GM19438 (cell line): ENCODE results near the gene CLNK.

ENCODE experiments used
- ATAC-seq: cut with Tn5 transposase; IDR thresholded peaks from one replicate; pipeline ENCODE4 v1.9.1; 2021; ENCODE audit warnings: low read depth; ENCODE audit not compliant: unreplicated experiment

The CLNK gene

DNA sequence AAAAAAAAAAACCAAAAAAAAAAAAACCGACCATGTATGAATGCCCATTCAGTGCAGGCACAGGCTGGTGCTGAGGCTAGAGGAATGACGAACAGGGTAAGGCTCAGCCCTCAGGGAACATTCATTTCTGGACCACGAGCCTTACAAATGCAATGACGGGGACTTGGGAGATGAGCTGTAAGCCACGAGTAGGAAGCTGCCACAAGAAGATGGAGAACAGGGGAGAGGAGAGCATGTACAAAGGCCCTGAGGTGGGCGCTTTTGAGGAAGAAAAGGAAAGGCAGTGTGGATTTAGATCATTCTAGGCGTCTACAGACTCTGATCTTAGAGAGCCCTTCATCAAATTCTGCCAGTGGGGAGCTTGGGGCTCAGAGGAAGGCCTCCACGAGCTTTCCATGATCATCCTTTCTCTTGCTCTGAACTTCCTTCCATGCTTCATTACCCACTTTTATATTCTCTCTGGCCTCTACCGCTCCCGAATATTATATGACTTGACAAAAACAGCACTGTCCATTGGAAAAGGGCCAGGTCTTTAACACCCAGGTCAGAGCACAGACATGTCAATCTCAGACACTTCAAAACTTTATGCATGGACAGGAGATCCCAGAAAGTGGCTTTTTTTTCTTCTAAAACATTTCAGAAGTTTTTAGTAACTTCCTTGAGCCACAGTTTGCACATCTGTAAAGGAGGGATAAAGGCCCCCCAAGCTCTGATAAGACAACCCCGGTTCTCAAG, 224.1 kb downstream of the CLNK start:
- ATAC-seq = no peak

DNA sequence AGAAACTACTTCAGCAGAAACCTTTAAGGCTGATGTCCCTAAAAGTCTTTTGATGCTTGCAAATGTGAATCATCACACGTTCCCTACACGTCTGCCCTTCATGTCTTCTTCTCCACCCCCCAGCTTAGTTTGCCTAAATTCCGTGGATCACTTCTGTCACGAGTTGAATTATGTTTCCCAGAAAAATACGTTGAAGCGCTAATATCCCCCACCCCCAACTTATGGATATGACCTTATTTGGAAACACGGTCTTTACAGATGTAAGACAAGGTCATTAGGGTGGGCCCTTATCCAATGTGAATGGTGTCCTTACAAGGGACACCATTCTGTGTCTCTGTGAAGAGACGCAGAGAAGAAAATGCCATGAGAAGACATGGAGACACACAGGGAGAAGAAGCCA, 225.3 kb downstream of the CLNK start:
- no peak for ATAC-seq

GRCh38 chr4:10458177-10458576, 226.4 kb downstream of the CLNK start:
- ATAC-seq = no peak

- peak; percentile 70 for ATAC-seq
Measured at GRCh38 chr4:10457255-10457801, 227.2 kb downstream of the CLNK start, which contains the start of gene ZNF518B. ZNF518B (minus strand) TSS chr4:10457426; CDS start chr4:10446328, 11,098 bp downstream.

DNA sequence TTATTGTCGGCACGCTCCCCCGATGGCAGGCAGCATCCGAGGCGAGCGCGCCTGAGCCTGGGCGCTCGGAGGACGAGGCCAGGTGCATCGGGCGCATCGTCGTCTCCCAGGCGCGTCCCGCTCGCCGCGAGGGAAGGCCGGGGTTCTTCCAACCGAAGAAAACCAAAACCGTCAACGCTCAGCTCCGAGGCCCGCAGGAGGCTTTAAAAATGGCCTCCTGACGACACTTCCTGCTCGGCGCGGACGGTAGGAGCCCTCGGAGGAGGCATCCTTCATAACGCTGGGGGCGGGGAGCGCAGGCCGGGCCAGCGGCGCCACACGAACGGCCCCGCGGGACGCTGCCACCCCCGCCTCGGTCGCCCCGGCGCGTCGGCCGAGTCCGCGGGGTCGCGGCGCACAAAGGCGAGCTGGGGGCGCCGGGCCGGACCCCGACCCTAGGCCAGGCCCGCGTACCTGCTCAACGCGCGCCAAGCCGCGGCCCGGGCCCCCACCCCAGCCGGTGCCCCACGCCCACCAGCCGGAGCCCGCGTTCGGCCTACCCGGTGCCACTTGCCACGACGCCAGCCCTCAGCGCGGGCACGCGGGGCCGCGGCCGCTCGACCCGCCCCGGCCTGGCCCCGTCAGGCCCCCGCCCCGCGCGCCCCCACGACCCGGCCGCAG, 227.8 kb downstream of the CLNK start:
- peak; percentile 55 for ATAC-seq

GRCh38 chr4:10456260-10456594, 228.3 kb downstream of the CLNK start:
- no peak for ATAC-seq

DNA sequence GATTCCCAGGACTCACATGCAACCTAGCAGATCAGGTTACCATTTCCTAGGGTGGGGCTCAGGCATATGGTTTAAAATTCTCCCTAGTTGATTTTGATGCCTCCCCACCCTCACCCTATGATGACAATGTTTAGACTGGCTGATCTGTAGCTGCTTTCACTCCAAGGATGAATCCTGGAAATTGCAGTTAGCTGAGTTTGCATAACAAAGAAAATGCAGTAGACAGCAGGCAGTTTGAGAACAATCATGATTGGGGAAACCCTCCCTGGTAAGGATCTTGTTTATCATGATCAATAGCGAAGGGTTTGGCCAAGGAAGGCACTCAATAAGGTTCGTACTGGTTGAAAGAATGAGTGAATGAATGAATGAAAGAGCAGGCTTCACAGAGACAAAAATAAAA, 229.4 kb downstream of the CLNK start:
- no peak for ATAC-seq

- no peak for ATAC-seq
Measured at GRCh38 chr4:10454726-10455125, 229.8 kb downstream of the CLNK start.

GRCh38 chr4:10454121-10454520, 230.4 kb downstream of the CLNK start:
- ATAC-seq = no peak

DNA sequence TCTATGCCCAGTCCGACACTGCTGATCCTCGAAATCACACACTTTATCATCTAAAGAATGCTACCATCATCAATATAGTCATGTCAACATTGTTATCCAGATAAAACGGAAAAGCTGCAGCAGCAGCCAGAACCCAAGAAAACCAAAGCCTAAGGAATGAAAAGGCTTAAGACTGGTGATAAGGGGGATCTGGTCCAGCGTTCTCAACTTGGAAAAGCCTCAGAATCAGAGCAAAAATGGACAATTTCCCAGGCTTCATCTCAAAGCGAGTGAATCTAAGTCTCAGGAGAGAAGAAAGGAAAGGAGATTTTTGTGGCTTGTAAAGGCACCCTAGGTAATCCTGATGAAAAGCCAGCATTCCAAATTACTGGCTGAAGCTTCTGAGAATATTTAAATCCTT, 235.6 kb downstream of the CLNK start:
- ATAC-seq = no peak

DNA sequence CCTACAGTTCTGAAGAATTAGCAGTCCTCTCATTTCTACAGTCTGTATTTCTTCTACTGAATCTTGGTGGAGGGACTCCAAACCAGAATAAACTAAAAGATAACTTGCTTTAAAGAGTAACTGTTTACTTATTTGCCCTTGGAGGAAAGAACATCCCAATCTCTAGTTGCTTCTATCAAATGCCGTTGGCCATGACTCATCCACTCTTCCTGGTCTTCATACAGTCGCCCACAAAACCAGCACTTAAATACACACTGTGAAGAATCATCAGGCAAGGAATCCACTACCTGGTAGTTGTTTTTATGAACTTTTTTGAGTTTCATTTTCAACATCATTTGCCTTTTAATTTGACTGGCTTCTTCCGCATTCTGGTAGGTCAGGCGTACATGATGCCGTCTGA, 241.6 kb downstream of the CLNK start:
- no peak for ATAC-seq

DNA sequence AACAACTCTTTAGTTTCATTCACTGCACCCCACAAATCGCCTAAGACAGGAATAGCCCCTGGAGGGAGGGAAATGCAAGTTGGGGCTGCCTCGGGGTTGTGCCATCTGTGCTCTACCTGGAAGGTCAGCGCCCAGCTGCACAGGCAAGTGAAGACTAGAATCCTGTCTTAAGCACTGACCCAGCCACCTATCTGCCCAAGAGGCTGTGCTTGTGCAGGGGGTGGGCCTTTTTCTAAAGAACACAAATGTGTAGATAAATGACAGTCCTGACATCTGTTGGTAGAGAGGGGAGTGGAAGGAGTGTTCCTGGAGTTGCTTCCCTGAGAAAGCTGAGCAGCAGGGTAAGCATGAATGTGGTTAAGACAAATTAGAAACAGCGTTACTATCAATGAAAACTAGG, 243.1 kb downstream of the CLNK start:
- ATAC-seq = no peak

- no peak for ATAC-seq
Measured at GRCh38 chr4:10438924-10439323, 245.6 kb downstream of the CLNK start.

- ATAC-seq = no peak
Measured at GRCh38 chr4:10437735-10438134, 246.8 kb downstream of the CLNK start.
